GM12865 (cell line): ENCODE data around the gene NACC2.
"Not testable (repeated sequence)": the region's sequence is repeated elsewhere in the genome, so short reads cannot be mapped to it uniquely, and the experiment has no call there.

Source experiments
- DNase-seq: peaks from one replicate; pipeline ENCODE4 v3.0.0; 2010; ENCODE audit warnings: low read depth
- H3K4me3 ChIP-seq: 2 replicates; pipeline ENCODE4 v1.5.1; 2011; ENCODE audit warnings: mild to moderate bottlenecking, low read depth, low read length, control low read depth
- TF ChIP-seq, protein P1 (sequence below): IDR thresholded peaks from 2 replicates; pipeline ENCODE4 v1.5.1; 2011; ENCODE audit warnings: low read length, control low read depth, low read depth, inconsistent platforms; ENCODE audit not compliant: insufficient read depth; ENCODE audit errors: missing control alignments

Gene NACC2

GRCh38 chr9:136104488-136104800, 9.4 kb upstream of the NACC2 start:
- TF ChIP-seq, protein P1, sequence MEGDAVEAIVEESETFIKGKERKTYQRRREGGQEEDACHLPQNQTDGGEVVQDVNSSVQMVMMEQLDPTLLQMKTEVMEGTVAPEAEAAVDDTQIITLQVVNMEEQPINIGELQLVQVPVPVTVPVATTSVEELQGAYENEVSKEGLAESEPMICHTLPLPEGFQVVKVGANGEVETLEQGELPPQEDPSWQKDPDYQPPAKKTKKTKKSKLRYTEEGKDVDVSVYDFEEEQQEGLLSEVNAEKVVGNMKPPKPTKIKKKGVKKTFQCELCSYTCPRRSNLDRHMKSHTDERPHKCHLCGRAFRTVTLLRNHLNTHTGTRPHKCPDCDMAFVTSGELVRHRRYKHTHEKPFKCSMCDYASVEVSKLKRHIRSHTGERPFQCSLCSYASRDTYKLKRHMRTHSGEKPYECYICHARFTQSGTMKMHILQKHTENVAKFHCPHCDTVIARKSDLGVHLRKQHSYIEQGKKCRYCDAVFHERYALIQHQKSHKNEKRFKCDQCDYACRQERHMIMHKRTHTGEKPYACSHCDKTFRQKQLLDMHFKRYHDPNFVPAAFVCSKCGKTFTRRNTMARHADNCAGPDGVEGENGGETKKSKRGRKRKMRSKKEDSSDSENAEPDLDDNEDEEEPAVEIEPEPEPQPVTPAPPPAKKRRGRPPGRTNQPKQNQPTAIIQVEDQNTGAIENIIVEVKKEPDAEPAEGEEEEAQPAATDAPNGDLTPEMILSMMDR = no peak

DNA sequence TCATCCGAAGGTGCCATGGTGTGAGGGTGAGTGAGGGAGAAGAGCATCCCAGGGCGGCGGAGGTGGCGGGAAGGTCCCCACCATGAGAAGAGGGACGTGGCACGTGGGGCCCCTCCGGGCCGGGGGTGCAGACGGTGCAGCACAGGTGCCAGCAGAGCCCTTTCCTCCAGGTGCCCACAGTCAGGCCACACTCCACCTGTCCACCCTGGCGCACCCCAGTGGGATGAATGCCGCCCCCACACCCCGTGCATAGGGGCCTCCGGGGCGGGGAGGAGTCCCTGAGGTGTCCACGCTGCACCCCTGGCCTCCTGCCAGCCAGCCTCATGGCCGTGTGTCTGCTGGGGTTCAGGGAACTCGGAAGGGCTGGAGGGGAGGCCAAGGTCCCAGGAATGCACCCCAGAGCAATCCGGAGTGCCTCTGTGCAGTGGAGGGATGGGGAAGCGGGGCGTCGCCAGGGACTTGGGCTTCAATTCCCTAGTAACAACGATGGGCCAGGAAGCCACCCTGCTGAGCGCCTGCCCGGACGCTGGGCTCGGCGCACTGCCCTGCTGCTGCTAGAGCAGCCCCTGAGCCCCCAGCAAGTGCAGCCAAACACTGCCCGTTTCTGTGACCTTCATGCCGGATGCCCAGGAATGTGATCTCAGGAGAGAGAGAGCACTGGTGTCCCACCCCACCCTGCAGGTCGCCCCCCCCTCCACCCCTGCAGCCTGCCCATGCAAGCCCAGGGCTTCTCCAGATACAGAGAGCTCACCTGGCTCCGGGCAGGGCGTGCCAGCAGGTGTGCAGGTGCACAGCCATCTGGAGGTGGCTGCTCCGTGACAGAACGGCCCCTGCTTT, 8.8 kb upstream of the NACC2 start:
- H3K4me3 ChIP-seq = no peak overlapping the region

More at GRCh38 chr9:136104488-136104800, 9.4 kb upstream of the NACC2 start:
- H3K4me3 ChIP-seq = no peak overlapping the region
- DNase-seq = no peak

DNA sequence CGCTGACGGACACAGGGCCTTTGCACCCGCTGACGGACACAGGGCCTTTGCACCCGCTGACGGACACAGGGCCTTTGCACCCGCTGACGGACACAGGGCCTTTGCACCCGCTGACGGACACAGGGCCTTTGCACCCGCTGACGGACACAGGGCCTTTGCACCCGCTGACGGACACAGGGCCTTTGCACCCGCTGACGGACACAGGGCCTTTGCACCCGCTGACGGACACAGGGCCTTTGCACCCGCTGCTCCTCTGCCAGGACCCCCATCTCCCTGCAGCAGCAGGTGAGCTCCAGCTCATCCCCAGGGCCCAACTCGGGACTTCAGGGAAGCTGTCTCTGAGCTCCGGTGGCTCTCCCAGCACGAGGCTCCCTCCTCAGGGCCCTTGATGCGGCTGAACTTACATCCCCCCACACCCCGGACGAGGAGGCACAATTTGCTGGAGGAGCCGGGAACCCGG, 6.6 kb upstream of the NACC2 start:
- not testable (repeated sequence) for DNase-seq, H3K4me3 ChIP-seq

More for the DNA sequence above, 8.8 kb upstream of the NACC2 start:
- TF ChIP-seq, protein P1 = no peak
- no peak for DNase-seq

- no peak overlapping the region for H3K4me3 ChIP-seq
- TF ChIP-seq, protein P1 = no peak
- peak; percentile 37 for DNase-seq
These were observed 5.9 kb upstream of the NACC2 start for GRCh38 chr9:136100700-136101614.

GRCh38 chr9:136099542-136099941, 4.5 kb upstream of the NACC2 start:
- no peak overlapping the region for H3K4me3 ChIP-seq
- TF ChIP-seq, protein P1 = no peak
- DNase-seq = no peak

GRCh38 chr9:136098844-136099243, 3.8 kb upstream of the NACC2 start:
- DNase-seq = no peak
- TF ChIP-seq, protein P1 = no peak

GRCh38 chr9:136098210-136098609, 3.1 kb upstream of the NACC2 start:
- TF ChIP-seq, protein P1 = no peak
- DNase-seq = no peak
- no peak overlapping the region for H3K4me3 ChIP-seq

More at GRCh38 chr9:136098844-136099243, 3.8 kb upstream of the NACC2 start:
- no peak overlapping the region for H3K4me3 ChIP-seq
